Measurements from ENCODE around the gene RPL22L1.
"Not testable (repeated sequence)": the region's sequence is repeated elsewhere in the genome, so short reads cannot be mapped to it uniquely, and the experiment has no call there.

RPL22L1 gene

DNA sequence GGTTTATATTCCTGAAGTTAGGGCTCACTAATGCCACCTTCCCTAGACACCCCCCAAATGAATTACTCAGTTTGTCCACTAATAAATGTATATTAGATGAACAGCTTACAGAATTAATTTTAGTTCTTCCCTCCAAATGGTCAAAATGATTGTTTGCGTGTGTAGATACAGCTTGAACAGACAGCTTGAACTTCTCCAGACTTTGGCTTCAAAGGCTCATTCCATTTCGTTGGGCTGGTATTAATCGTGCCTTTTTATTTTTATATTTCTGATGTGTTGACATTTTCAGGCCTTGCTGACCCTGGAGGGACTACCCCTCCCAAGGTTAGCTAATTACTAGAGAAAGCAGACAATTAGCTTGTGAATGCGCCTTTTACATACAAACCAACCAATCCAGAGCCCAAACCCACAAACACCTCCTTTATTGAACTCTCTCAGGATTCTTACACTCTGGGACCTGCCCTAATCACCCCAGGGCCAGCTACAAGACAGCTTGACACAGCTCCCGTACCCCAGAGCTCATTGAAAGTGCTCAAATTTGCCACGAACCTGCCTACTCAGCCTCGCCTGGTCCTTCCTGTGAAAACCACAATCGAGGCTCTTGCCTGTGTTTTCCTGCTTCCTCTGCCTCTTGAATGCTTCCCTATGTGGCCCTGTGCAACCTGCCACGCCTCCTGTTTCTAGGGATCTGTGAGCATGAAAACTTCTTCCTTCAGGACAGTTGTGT is 40.3 kb downstream of the RPL22L1 start:
- no peaks in the 10 kb centered on the region for H3K36me3 ChIP-seq
- H4K20me1 ChIP-seq: no peaks in the 10 kb centered on the region
- H3K9ac ChIP-seq: no peak overlapping the region
- no peaks in the 10 kb centered on the region for H3K27me3 ChIP-seq
- peaks cover 15% of the 10 kb centered on the region for H3K4me1 ChIP-seq
- TF ChIP-seq Cebpa-rat (IDR thresholded peaks at IDR 0.05): no peak
- H3K27ac ChIP-seq: no peak overlapping the region
- peak overlapping the region; percentile 64 for H3K4me2 ChIP-seq
- H3K9me3 ChIP-seq: no peaks in the 10 kb centered on the region
- no peak overlapping the region for H3K4me3 ChIP-seq

- Histone ChIP-seq H3K27me3 (no peaks in the 10 kb centered on the region), H4K20me1 (no peaks in the 10 kb centered on the region), H3K4me1 (peaks cover 15% of the 10 kb centered on the region), H3K9ac (no peak overlapping the region), H3K9me3 (no peaks in the 10 kb centered on the region), H3K4me2 (no peak overlapping the region), H3K27ac (no peak overlapping the region), H3K36me3 (no peaks in the 10 kb centered on the region), H3K4me3 (no peak overlapping the region)
- no peak for TF ChIP-seq Cebpa-rat (IDR thresholded peaks at IDR 0.05)
These were observed 43.9 kb downstream of the RPL22L1 start for GRCh38 chr3:170826047-170826446.

DNA sequence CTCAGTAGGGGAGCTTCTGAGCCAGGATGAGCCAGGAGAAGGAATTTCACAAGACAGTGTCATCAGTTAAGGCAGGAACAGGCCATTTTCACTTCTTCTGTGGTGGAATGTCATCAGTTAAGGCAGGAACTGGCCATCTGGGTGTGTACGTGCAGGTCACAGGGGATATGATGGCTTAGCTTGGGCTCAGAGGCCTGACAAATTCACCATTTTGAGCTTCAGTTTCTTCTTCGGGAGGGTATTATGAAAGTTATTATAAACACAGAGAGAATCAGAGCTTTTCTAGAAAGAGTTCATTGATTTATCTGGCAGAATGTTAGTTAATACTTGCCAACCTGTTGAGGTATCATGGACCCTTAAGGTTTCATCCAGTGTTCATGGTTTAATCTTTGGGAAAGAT is 46.4 kb downstream of the RPL22L1 start:
- not testable (repeated sequence) for H4K20me1 ChIP-seq

GRCh38 chr3:170818325-170818724 is 51.7 kb downstream of the RPL22L1 start:
- not testable (repeated sequence) for H3K4me2 ChIP-seq, H3K9ac ChIP-seq, H3K9me3 ChIP-seq, H3K4me1 ChIP-seq, H4K20me1 ChIP-seq, H3K27ac ChIP-seq, H3K27me3 ChIP-seq, H3K4me3 ChIP-seq, H3K36me3 ChIP-seq

More for the DNA sequence above, 46.4 kb downstream of the RPL22L1 start:
- not testable (repeated sequence) for H3K36me3 ChIP-seq, H3K9me3 ChIP-seq, H3K27me3 ChIP-seq, H3K4me2 ChIP-seq, H3K27ac ChIP-seq, H3K4me1 ChIP-seq, H3K9ac ChIP-seq, H3K4me3 ChIP-seq

GRCh38 chr3:170817471-170817870 is 52.5 kb downstream of the RPL22L1 start:
- H3K4me2 ChIP-seq, H3K9ac ChIP-seq, H3K27ac ChIP-seq: not testable (repeated sequence)

DNA sequence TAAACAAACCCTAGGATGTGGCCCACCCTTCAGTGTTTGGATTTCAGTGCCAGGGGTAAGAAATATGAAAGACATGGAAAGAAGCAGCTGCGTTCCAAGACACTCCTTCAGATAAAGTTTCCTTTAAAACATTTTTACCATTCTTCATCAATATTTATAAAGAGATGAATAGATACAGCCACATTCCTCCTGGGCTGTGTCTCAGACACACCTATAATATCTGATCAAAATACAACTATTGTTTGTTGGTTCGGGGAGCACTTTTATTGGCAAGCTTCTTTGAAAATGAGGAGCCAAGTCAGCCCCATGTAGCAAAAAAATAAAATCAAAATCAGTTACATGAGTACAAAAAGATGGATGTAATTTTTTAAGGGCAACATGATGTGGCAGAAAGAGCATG is 53.2 kb downstream of the RPL22L1 start:
- H3K4me1 ChIP-seq: no peaks in the 10 kb centered on the region
- no peak for TF ChIP-seq Cebpa-rat (IDR thresholded peaks at IDR 0.05)
- H4K20me1 ChIP-seq: no peaks in the 10 kb centered on the region
- H3K9ac ChIP-seq: no peak overlapping the region
- no peaks in the 10 kb centered on the region for H3K9me3 ChIP-seq
- no peaks in the 10 kb centered on the region for H3K27me3 ChIP-seq
- H3K36me3 ChIP-seq: no peaks in the 10 kb centered on the region
- no peak overlapping the region for H3K4me3 ChIP-seq
- no peak overlapping the region for H3K27ac ChIP-seq
- H3K4me2 ChIP-seq: no peak overlapping the region

More at GRCh38 chr3:170817471-170817870, 52.5 kb downstream of the RPL22L1 start:
- not testable (repeated sequence) for H3K36me3 ChIP-seq, H3K4me3 ChIP-seq, H3K9me3 ChIP-seq, H4K20me1 ChIP-seq, H3K4me1 ChIP-seq, H3K27me3 ChIP-seq

DNA sequence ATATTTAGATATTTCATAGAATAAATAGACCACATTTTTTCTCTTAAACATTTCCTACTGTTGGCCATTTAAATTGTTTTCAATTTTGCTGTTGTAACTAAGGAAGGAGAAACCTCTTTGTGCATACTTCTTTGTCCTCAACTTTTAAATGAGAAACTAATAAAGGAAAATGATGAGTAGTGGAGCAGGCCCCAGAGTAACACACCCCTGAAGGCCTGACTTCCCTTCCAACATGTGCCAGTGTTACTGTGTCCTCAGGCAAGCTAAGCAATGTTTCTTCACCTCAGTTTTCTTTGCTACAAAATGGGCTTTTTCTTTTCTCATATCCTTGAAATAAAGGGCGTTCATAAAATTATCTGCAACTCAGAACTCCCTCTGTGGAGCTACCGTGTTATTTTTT is 53.7 kb downstream of the RPL22L1 start:
- H3K27me3 ChIP-seq: no peaks in the 10 kb centered on the region
- H3K4me2 ChIP-seq: no peak overlapping the region
- no peak overlapping the region for H3K4me3 ChIP-seq
- TF ChIP-seq Cebpa-rat (IDR thresholded peaks at IDR 0.05): no peak
- no peaks in the 10 kb centered on the region for H3K36me3 ChIP-seq
- no peaks in the 10 kb centered on the region for H3K9me3 ChIP-seq
- no peaks in the 10 kb centered on the region for H3K4me1 ChIP-seq
- no peaks in the 10 kb centered on the region for H4K20me1 ChIP-seq
- no peak overlapping the region for H3K9ac ChIP-seq
- H3K27ac ChIP-seq: no peak overlapping the region

- H3K36me3 ChIP-seq: no peaks in the 10 kb centered on the region
- no peaks in the 10 kb centered on the region for H4K20me1 ChIP-seq
- no peaks in the 10 kb centered on the region for H3K27me3 ChIP-seq
- no peak overlapping the region for H3K9ac ChIP-seq
- H3K4me1 ChIP-seq: no peaks in the 10 kb centered on the region
- TF ChIP-seq Cebpa-rat (IDR thresholded peaks at IDR 0.05): no peak
- H3K27ac ChIP-seq: no peak overlapping the region
- H3K4me3 ChIP-seq: no peak overlapping the region
- no peaks in the 10 kb centered on the region for H3K9me3 ChIP-seq
- H3K4me2 ChIP-seq: no peak overlapping the region
These were observed 54.1 kb downstream of the RPL22L1 start for GRCh38 chr3:170815936-170816335.

- H4K20me1 ChIP-seq: no peaks in the 10 kb centered on the region
- no peaks in the 10 kb centered on the region for H3K36me3 ChIP-seq
- H3K9me3 ChIP-seq: no peaks in the 10 kb centered on the region
- no peak overlapping the region for H3K27ac ChIP-seq
- no peaks in the 10 kb centered on the region for H3K4me1 ChIP-seq
- H3K4me2 ChIP-seq: no peak overlapping the region
- no peak overlapping the region for H3K4me3 ChIP-seq
- H3K9ac ChIP-seq: no peak overlapping the region
- TF ChIP-seq Cebpa-rat (IDR thresholded peaks at IDR 0.05): no peak
- H3K27me3 ChIP-seq: no peaks in the 10 kb centered on the region
These were observed 54.7 kb downstream of the RPL22L1 start for GRCh38 chr3:170815340-170815739.

All from BLaER1 (cell line).